CD4-positive, alpha-beta T cell treated with Interleukin-15 for 1 hour (primary cell): Measurements from ENCODE around the gene ANKFN1.

Source experiments
- DNase-seq: peaks from one replicate; pipeline ENCODE4 v3.0.0-alpha.2; 2020

Gene ANKFN1

GRCh38 chr17:56149266-56150036, 3.8 kb upstream of the ANKFN1 start:
- DNase-seq, result no peak

DNA sequence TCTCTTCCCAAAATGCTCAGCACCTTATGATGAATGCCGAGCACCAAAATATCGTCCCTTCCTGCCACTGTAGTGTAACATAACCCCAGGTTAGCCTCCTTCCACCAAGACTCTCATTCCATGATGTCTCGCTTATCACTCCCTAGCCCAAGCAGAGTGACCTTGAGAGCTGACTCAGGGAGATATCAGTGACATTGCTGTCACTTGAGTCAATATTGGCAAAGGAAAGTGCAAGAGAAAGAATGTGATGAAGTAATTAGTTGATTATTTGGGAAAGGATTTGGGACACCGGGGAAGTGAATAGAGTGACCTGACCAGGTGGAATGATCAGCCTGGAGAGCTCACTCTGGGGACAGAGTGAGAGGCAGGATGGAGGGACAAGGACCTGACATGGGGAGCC, 2.6 kb upstream of the ANKFN1 start:
- no peak for DNase-seq

DNA sequence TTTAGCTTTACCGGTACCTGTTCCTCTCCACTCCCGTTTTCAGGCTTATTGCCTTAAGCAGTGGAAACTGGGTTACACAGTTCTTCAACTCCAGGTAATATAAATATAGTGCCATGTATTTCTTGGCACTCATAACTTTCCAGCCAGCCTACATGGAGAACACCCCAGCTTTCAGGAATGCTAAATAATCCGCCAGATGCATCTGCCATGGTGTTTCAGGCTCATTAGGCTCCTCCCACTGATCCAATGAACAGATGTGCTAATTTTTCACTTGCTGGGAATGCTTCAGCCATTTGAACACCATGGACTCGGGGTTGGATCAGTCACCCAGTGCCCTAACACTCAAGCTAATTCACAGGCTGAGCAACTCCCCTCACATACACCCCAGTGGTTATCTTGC, 4.6 kb downstream of the ANKFN1 start:
- DNase-seq, result no peak

DNA sequence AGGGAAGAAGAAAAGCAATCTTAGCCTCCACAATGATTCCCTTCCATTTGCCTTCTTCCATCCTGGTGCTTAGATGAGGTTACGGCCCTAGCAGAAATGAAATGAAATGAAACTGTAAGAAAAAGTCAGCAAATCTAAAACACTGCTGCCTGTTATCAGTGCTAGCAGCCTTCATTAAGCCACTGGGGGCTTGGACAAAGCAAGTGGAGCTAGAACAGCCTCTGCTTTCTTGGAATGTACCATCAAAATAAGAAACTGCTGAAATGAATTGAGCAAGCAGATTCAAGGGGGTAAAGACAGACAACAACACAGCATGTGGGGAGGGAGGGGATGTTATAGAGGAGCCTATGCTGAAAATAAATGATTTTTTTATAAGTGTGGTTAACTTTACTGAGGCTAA, 5.1 kb downstream of the ANKFN1 start:
- no peak for DNase-seq

DNA sequence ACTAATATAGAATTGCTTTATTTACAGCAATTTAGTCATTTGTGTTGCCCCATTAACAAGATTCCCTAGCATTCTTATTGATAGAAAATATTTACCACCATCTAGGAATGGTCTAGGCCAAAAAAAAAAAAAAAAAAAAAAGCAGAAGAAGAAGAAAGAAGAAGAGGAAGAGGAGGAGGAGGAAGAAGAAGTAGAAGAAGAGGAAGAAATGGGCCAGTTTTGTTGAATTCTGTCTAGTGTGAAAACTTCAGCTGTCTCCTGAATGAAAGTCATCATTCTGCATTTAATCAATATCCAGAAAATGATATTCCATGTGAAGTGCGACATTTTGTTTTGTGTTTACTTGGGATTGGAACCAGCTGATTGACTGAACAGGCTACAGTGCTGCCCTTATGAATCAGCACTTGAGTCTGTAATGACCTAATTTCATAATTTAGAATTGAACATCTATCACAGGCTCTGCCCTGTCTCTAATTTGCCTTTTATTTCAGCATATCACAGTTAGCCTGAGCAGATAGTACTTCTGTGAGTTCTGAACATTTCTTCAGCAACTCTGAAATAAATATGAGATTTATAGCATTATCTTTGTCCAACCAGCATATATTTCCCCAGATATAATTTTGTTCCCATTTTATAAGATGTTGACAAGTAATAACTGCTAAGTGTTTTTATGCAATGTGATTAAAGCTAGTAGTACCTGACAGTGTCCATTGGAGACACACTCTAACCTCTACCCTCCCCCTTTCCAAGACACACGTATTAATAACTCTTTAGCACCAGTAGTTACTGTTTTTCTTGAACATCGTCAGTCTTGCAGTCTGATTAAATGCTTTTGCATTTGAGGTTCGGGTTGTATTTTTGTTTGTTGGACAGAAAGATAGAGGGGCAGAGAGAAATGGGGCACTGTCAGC, 5.9 kb downstream of the ANKFN1 start:
- DNase-seq, result no peak

GRCh38 chr17:56159826-56160380, 6.6 kb downstream of the ANKFN1 start:
- DNase-seq, result no peak

GRCh38 chr17:56160422-56160821, 7.1 kb downstream of the ANKFN1 start:
- no peak for DNase-seq

- DNase-seq, result no peak
Measured at GRCh38 chr17:56165072-56165641, 11.9 kb downstream of the ANKFN1 start.

- no peak for DNase-seq
Measured at GRCh38 chr17:56167491-56167890, 14.2 kb downstream of the ANKFN1 start.

- DNase-seq, result no peak
Measured at GRCh38 chr17:56169621-56170020, 16.3 kb downstream of the ANKFN1 start.

DNA sequence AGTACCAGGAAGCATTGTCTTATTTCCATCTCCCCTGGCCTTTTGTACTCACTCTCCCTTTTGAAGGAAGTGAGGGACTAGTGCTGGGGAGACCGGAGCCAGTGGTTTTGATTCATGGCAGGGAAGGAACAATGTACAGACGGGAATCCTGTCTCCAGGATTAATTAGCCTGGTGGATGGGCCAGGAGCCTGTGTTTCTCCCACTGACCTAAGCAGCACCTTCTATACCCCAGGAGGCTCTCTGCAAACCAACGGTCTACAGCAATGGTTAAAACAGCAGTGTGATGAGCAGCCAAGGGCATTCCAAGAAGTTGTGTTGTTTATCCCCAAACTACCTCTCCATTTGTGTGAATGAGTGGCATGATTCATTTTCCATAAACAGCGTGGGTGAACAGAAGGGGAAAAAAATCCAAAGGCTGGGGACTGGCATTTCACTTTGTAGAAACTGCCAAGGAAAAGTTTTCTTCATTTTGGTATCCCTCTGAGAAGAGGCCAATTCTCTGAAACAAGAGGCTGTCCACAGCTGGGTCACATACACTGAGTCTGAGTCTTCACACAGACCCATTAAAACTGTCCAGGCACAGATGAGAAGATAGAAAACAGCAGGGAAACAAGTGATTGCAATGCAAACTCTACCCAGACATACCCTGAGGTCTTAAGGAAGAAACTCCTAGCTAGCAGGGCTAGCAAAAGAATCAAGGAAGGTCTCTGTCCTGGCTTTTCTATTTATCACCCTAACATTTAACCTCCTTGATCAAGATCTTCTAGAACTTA, 18.1 kb downstream of the ANKFN1 start:
- no peak for DNase-seq

DNA sequence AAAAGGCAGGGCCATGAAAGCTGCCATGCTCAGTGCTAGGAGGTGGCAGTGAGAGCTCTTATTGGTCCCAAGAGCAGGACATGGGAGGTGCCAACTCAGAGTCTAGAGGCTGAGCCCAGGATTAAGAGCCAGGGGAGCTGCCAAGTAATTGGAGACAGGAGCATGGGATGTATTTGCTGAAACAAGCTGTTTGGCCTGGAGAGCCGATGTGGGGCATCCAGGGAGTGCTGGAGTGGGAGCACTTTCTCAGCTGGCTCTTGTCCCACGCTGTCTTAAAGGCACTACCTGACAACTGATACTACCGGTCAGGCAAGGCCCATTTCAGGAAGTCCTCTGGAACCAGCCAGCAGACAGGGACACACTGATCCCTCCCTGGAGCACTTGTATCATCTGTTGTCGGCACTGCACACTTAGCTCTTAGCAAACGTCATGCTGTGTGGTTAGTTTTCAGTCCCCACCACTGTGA, 19.3 kb downstream of the ANKFN1 start:
- no peak for DNase-seq

GRCh38 chr17:56173026-56173425, 19.8 kb downstream of the ANKFN1 start:
- DNase-seq, result no peak

DNA sequence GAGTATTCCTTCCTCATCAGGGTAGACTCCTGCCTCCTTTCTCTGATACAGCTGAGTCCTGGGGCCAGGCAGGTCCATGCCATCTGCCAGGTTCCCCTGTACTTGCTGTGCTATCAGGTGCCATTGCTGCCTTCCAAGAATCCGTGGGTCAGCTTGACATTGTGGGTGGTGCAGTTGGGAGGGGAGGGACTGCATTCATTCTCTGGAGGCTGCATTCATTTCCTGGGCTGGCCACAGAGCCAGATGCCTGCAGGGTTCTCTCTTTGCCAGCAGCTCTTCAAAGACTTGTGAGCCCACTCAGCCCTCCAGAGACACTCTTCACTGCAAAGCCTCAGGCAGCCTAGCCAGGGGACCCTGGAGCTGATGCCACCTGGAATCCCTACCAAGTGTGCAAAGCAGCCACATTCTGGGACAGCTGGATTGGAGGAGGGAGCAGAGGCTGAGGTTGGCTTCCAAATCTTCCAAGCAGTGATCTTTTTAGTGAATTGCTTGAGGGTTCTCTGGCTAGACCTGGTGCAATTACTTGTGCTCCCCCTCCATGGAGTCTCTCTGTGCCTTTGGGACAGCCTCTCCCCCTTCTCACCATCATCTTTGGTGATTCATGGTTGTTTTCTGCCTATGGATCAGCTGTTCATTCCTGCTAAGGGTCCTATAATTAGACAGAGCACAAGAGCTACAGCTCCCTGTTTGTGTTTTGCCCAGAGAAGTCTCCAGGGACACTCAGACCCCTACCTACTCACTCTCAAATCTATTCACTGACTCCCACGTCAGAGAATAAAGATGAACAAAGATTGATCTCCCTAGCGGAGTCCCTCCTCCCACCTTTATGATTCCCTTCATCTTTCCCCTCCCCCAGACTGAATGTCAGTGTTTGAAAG, 20.9 kb downstream of the ANKFN1 start:
- no peak for DNase-seq

GRCh38 chr17:56175299-56175955, 22.2 kb downstream of the ANKFN1 start:
- DNase-seq, result no peak

DNA sequence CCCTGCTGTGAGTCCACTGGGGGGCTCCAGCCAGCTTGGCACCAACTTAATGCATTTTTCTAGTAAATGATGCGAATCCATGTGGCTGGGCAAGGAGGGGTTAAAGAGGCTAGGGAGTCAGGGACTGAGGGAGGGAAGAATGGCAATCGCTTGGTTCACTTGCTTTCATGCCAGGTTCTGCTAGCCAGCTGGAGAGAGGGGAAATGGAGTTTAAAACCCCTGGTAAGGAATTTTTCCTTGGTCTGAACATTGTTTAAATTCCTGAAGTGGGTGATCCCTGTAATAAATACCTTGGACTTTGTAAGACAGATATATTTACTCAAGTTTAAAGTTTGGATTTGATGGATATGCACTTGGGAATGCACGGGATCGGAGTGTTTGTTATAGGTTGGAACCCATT, 22.8 kb downstream of the ANKFN1 start:
- no peak for DNase-seq

- DNase-seq, result no peak
Measured at GRCh38 chr17:56177361-56177760, 24.1 kb downstream of the ANKFN1 start.

DNA sequence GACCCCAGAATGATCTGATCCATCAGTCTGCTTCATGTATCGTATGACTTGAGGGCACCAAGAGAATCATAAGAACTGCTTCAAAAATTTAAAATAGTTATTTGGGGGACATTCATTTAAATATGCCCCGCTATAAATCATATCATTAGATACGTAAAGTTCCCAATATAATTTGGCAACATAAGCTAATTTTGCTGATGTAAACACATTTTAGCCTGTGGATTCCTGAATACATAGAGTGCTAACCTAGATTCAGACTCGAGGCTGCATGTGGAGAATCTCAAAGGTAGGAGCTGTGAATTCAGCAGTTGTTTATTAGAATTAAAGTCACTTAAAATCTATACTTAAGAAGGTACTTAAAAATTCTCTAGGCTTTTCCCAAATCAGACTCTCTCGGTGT, 24.9 kb downstream of the ANKFN1 start:
- DNase-seq, result no peak

GRCh38 chr17:56182081-56182480, 28.8 kb downstream of the ANKFN1 start:
- DNase-seq, result no peak

- DNase-seq, result no peak
Measured at GRCh38 chr17:56184650-56185049, 31.4 kb downstream of the ANKFN1 start.
